Activated CD8-positive, alpha-beta memory T cell treated with anti-CD3 and anti-CD28 coated beads for 36 hours (primary cell): ENCODE data around the gene IGHMBP2. TPM values are rescaled to one million over a fixed set of nuclear protein-coding genes. Genes with fewer than 3 reads are reported as not detected.
"Not testable (repeated sequence)": the region's sequence is repeated elsewhere in the genome, so short reads cannot be mapped to it uniquely, and the experiment has no call there.

Source experiments
- CTCF ChIA-PET: fragments of 350-600 bp; sonication (Branson Sonifier 250); formaldehyde crosslinking; loops from one replicate; lab custom pipeline; 2021; ENCODE audit warnings: antibody characterized with exemption; lab: Charles Lee
- POLR2A ChIA-PET: fragments of 350-600 bp; sonication (Branson Sonifier 250); formaldehyde crosslinking; loops from one replicate; lab custom pipeline; 2021; ENCODE audit warnings: antibody characterized with exemption; lab: Charles Lee
- total RNA-seq, 2 experiments: library from RNA; stranded (reverse); gene quantifications; one replicate each; pipeline ENCODE4 v1.2.3, GENCODE V29; 2021

Gene IGHMBP2
- 10 to 100 TPM; 26.3 to 34.5 TPM for total RNA-seq

DNA sequence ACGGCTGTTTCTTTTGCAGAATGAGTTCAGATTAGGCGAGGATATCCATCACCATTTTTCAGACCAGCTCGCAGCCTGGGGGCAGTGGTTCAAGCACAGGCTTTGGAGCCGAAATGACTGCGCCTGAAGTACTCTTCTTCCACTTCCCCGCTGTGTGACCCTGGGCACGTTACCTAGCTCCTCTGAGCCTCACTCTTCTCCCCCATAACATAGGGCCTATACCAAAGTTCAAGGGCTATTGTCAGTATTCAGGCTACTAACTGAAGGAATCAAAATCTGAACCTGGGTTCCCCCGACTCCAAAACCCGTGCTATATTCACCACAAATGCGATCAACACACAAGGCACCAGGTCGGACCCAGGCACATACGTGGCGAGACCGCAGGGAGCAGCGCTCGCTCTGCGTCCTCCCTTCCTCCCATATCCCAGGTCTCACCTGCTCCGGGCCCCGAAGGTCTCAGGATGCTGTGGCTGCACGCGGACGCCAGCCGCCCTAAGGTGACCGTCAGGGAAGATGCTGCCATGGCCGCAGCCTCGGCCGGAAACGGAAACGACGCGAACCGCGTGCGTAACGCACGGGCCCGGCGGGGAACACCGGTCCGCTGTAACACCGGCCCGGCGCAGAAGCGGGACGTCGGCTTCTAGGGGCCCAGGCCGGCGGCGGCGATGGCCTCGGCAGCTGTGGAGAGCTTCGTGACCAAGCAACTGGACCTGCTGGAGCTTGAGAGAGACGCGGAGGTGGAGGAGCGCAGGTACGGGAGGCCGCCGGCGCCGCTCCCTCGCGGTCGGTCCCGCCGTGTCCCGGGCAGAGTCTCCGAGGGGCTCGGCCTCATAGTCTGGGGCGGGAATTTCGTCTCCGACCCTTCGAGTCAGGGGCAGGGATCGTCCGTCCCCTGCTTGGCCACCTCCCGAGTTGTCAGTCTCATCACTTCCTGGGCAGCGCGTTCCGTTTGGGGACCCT lies at the start of gene IGHMBP2, which contains the start of gene MRPL21:
TSS of gene IGHMBP2 (plus strand) at position 604 of the 960 bp plus-strand sequence. CDS start at position 666, 62 bp downstream.
TSS of gene MRPL21 (minus strand) at position 545 of the 960 bp plus-strand sequence. CDS start at position 523, 22 bp downstream.
- POLR2A ChIA-PET, result interaction anchor here (1.3 kb wide), 1 partner anchor 153 kb away, joined by 3 read pairs; no protein-coding TSS in a partner anchor
- CTCF ChIA-PET, result interaction anchor here (1.3 kb wide), 1 partner anchor 17 kb away, joined by 3 read pairs; no protein-coding TSS in a partner anchor

GRCh38 chr11:68854273-68854958 lies 49.3 kb upstream of the IGHMBP2 start:
- ChIA-PET CTCF (interaction anchor here (0.6 kb wide), 1 partner anchor 59 kb away, joined by 4 read pairs; no protein-coding TSS in a partner anchor), POLR2A (no interaction called here)

- ChIA-PET CTCF (no interaction called here), POLR2A (no interaction called here)
These were observed 48.3 kb upstream of the IGHMBP2 start for GRCh38 chr11:68855205-68855981.

DNA sequence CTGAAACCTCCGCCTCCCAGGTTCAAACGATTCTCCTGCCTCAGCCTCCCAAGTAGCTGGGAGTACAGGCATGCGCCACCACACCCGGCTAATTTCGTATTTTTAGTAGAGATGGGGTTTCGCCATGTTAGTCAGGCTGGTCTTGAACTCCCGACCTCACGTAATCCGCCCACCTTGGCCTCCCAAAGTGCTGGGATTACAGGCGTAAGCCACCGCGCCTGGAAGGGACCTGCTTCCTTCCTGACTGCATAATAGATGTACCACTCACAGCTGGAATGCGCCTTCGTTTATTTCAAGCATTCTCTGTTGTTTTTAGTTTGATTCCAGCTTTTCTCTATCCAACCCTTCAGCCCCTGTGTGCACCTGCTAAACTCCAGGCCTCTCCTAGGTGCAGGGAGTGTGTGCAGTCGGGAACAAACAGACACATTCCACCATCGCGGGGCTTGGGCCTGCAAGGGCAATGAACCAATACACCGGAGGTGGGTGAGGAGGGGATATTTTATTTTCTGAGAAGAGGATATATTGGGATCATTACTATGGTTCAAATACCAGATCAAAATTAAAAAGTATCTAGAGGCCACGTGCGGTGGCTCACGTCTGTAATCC lies 47.2 kb upstream of the IGHMBP2 start:
- POLR2A ChIA-PET, CTCF ChIA-PET: not testable (repeated sequence)

- CTCF ChIA-PET, result no interaction called here
- POLR2A ChIA-PET, result no interaction called here
These were observed 46.6 kb upstream of the IGHMBP2 start for GRCh38 chr11:68857037-68857586.

GRCh38 chr11:68859123-68859522 lies 44.6 kb upstream of the IGHMBP2 start:
- POLR2A ChIA-PET, result no interaction called here
- CTCF ChIA-PET, result no interaction called here

DNA sequence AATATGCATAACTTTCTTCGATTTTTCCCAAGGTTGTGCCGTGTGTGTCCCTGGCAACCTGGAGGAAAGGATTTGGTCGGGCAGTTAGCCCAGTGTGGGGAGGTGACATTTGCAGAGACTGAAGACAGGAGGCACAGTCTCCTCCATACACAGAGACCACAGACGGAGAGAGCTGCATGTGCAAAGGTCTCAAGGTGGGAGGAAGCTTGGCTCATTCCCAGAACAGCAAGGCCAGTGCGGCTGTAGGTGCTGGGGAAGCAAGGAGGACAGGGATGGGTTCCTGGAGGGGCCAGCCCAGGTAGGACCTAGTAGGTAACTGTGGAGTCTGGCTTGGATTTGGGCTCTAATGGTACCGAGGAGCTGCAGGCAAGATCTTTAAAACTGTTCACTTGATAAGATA lies 41.3 kb upstream of the IGHMBP2 start:
- POLR2A ChIA-PET, result no interaction called here
- CTCF ChIA-PET, result no interaction called here

DNA sequence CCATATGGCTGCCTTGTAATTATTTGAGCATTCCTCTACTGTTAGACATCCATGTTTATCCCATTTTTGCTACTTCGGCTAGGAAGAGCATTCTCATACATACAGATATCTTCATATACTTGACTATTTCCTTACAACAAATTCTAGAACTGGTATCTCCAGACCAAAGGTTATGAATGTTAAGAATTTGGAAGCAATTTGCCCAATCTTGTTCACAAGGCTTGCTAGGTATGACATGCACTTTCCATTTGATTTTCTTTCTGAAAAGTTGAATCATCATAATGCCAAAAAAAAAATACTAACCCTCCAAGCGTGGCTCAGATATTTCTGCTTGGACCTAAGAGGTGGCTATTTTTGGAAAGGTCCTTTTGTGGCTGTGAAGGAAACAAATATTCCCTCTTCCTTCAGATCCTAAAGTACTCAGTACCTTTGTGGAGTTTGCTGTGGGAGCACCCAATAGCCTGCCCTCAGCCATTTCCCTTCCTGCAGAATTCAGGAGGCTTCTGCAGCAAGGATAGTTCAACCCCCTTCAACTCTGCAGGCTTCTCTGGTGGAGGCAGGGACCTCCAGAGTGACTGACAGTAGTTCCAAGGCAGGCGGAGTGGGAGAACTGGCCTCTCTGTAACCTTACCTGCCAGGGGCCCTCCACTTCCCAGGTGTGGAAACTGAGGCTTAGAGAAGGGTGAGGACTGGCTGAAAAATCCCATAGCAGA lies 40.0 kb upstream of the IGHMBP2 start:
- ChIA-PET CTCF (no interaction called here), POLR2A (no interaction called here)

DNA sequence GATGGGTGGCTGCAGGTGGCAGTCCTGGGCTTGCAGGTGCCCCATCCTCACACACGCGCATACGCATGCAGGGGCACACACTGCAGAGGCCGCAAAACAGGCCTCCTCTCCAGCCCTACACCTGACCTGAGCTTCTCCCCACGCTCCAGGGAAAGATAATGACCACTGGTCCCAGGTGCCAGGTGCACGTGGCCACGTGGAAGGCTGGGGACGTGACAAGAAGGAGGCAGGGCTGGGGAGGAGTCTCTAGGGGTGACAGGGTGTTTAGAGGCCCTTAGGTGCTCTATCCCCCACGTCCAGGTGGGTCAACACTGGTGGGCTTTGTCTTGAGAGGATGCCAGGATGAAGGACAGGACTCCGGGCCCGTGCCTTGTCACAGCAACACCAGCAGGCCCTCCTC lies 38.5 kb upstream of the IGHMBP2 start:
- CTCF ChIA-PET, result no interaction called here
- POLR2A ChIA-PET, result no interaction called here

DNA sequence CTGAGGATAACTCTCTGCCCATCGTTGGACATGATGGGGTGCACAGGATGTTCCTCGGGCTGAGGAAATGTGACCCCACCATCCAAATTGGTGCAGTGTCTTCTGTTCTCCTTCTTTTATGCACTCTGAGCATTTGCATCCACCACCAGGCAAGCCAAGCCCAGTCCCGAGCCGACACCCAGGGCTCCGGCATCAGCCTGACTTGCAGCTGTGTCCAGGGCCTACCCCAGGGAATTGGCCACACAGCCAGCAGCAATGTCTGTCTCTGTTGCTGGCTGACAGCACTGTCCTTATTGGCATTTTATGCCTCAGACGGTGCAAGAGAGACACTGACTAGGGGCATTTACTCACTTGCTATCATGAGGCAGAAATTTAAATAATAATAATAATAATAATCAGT lies 36.6 kb upstream of the IGHMBP2 start:
- POLR2A ChIA-PET, result no interaction called here
- CTCF ChIA-PET, result no interaction called here

- ChIA-PET CTCF (no interaction called here), POLR2A (no interaction called here)
These were observed 35.4 kb upstream of the IGHMBP2 start for GRCh38 chr11:68868221-68868835.

DNA sequence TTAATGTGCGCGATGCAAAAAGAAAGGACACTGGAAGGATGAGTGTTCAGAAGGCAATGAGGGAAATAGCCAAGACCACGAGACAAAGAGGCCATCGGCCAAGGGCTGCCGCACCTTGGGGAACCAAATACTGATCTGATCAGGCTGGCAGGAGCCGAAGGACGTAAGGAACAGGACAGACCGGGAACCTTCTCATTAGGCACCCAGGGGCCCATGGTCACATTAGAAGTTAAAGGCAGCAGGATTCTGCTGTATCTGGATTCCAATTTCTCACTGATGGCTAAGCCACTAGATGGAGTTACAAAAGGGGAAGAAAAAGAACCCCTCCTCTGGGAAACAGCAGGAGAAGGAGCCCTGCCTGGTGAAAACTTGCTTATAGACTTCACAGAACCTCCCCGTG lies 33.2 kb upstream of the IGHMBP2 start:
- ChIA-PET POLR2A (no interaction called here), CTCF (no interaction called here)

DNA sequence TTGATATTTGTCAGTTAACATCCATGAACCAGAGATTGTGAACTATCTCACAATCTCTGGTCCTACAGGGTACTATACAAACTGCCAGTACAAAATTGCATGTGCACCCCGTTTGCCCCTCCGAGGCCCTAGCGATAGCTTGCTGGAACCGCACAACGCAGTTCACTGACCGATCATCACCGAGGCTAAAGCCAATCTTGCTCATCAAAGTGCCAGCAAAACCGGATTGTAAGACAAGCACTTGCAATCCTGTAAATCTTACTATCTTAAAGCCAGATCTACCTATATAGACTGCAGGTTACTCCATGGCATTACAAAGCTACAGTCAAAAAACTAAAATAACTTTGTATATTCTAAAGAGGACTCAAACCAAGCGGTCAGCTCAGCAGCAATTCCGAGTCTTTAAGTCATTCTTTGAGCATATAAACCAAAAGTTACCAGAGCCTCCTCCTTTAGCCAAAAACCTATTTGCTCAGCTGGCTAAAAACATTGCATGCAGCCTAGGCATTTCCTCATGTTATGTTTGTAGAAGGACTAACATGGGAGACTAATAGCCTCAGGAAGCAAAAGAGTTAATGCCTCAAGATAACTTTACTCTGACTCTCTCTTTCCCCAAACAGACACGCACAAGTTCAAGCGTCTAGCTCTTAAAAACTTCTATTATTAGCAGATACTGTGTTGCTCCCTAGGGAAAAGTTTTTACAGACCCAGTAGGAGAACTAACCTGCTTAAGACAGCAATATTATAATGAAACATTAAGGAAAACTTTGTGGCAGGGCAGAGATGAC lies 31.3 kb upstream of the IGHMBP2 start:
- CTCF ChIA-PET, result interaction anchor here (0.5 kb wide), 1 partner anchor 20 kb away, joined by 4 read pairs; no protein-coding TSS in a partner anchor
- POLR2A ChIA-PET, result no interaction called here

- CTCF ChIA-PET, result no interaction called here
- POLR2A ChIA-PET, result no interaction called here
These were observed 25.7 kb upstream of the IGHMBP2 start for GRCh38 chr11:68878022-68878421.

DNA sequence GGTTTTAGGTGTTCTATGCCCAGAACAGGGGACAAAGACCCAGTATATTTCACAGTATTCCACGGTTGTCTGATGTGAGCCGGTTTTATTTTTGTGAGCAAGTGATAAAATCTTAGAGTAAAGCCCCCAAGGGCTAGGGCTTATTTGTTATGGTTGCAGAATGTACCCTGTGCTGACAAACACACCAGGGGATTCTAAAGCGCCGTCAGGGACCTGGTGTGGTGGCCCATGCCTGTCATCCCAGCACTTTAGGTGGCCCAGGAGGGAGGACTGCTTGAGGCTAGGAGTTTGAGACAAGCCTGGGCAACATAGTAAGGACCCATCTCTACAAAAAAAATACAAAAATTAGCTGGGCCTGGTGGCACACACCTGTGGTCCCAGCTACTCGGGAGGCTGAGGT lies 22.8 kb upstream of the IGHMBP2 start:
- ChIA-PET POLR2A (no interaction called here), CTCF (interaction anchor here (0.7 kb wide), 1 partner anchor 62 kb away, joined by 3 read pairs; no protein-coding TSS in a partner anchor)

- POLR2A ChIA-PET, result no interaction called here
- CTCF ChIA-PET, result interaction anchor here (0.7 kb wide), 1 partner anchor 62 kb away, joined by 3 read pairs; no protein-coding TSS in a partner anchor
These were observed 22.4 kb upstream of the IGHMBP2 start for GRCh38 chr11:68881320-68881719.

DNA sequence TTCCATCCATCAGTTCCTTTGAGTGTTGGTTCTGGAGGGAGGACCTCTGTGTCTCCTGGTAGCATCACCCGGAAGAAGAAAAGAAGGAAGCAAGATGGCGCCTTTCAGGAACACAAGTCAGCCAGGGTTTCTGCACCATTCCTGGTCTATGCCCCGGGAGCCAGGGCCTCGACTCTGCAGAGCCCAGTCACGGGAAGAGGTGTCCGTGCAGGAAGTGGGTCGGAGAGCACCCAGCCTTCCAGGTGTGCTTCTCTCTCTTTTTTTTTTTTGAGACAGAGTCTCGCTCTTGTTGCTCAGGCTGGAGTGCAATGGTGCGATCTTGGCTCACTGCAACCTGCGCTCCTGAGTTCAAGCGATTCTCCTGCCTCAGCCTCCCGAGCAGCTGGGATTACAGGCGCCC lies 21.3 kb upstream of the IGHMBP2 start:
- ChIA-PET CTCF (no interaction called here), POLR2A (interaction anchor here (0.7 kb wide), 1 partner anchor 13 kb away, joined by 3 read pairs; no protein-coding TSS in a partner anchor)
